OCI-LY3 (cell line): ENCODE data around the gene INHA.

Experiments
- CTCF ChIP-seq: fragments of 200-600, 300-600 bp; sonication (generic); IDR thresholded peaks from 2 replicates; pipeline ENCODE4 v1.5.1; 2014; ENCODE audit warnings: antibody characterized with exemption, low read length, low read depth
- EZH2phosphoT487 ChIP-seq: fragments of 200-600 bp; shearing (Covaris generic); IDR thresholded peaks from 2 replicates; pipeline ENCODE4 v1.6.1; 2018; ENCODE audit warnings: antibody characterized with exemption, mixed run types, low read depth

GRCh38 chr2:219618733-219619122, 46.6 kb downstream of the INHA start:
- no peak for TF ChIP-seq CTCF
- TF ChIP-seq EZH2phosphoT487: no peak
